OCI-LY7 (cell line): ENCODE results near the gene RIPK4. TPM values are rescaled to one million over a fixed set of nuclear protein-coding genes. Genes with fewer than 3 reads are reported as not detected.
"Not testable (repeated sequence)": the region's sequence is repeated elsewhere in the genome, so short reads cannot be mapped to it uniquely, and the experiment has no call there.

Experiments
- BruUV-seq: library from RNA; stranded (reverse); fragments of 400-500 nt; replicated peaks from 2 replicates; lab custom pipeline; 2021; lab: Mats Ljungman, UMichigan
- CTCF ChIA-PET: fragments of 300-600 bp; sonication (Branson Sonifier 250); formaldehyde crosslinking; loops from one replicate; lab custom pipeline; 2022; ENCODE audit warnings: antibody characterized with exemption; ENCODE audit not compliant: unreplicated experiment; lab: Charles Lee
- POLR2A ChIA-PET: fragments of 300-600 bp; sonication (Branson Sonifier 250); formaldehyde crosslinking; loops from one replicate; lab custom pipeline; 2022; ENCODE audit warnings: antibody characterized with exemption; lab: Charles Lee
- DNase-seq: peaks from one replicate; pipeline ENCODE4 v3.0.0-alpha.2; 2015; ENCODE audit warnings: low spot score
- H2AFZ ChIP-seq: fragments of 200-600 bp; sonication (generic), shearing (Covaris generic); 2 replicates; pipeline ENCODE4 v1.6.1; 2014; ENCODE audit warnings: mild to moderate bottlenecking, antibody characterized with exemption, low read length, moderate library complexity
- H3K27ac ChIP-seq: fragments of 200-600 bp; sonication (generic); 2 replicates; pipeline ENCODE4 v1.5.1; 2014; ENCODE audit warnings: mixed run types, low read depth, mild to moderate bottlenecking, moderate library complexity, low read length, inconsistent platforms; ENCODE audit not compliant: poor library complexity, severe bottlenecking
- H3K36me3 ChIP-seq: fragments of 200-600 bp; sonication (generic); 2 replicates; pipeline ENCODE4 v1.6.1; 2014; ENCODE audit warnings: mild to moderate bottlenecking, antibody characterized with exemption, low read length, moderate library complexity, mixed read lengths; ENCODE audit not compliant: insufficient read depth
- H3K4me1 ChIP-seq: fragments of 200-600 bp; sonication (generic); 2 replicates; pipeline ENCODE4 v1.5.1; 2014; ENCODE audit warnings: mild to moderate bottlenecking, low read length; ENCODE audit not compliant: insufficient read depth, poor library complexity, severe bottlenecking
- H3K4me2 ChIP-seq: fragments of 200-600 bp; sonication (generic); 2 replicates; pipeline ENCODE4 v1.6.1; 2014; ENCODE audit warnings: mild to moderate bottlenecking, low read length
- H3K4me3 ChIP-seq: fragments of 200-600 bp; sonication (generic); 2 replicates; pipeline ENCODE4 v1.5.1; 2014; ENCODE audit warnings: mild to moderate bottlenecking, low read depth, low read length; ENCODE audit not compliant: poor library complexity, severe bottlenecking
- H3K79me2 ChIP-seq: fragments of 200-600 bp; sonication (generic); 2 replicates; pipeline ENCODE4 v1.6.1; 2016; ENCODE audit warnings: low read depth, mild to moderate bottlenecking, low read length, moderate library complexity, mixed read lengths; ENCODE audit not compliant: insufficient read depth
- H3K9me2 ChIP-seq: fragments of 200-600 bp; sonication (generic); 2 replicates; pipeline ENCODE4 v1.6.1; 2016; ENCODE audit warnings: mild to moderate bottlenecking, low read length, mixed read lengths; ENCODE audit not compliant: insufficient read depth
- H3K9me3 ChIP-seq: fragments of 200-600 bp; sonication (generic); 2 replicates; pipeline ENCODE4 v1.6.1; 2014; ENCODE audit warnings: mild to moderate bottlenecking, mixed run types, low read length, mixed read lengths
- H4K20me1 ChIP-seq: fragments of 200-600 bp; sonication (generic); 2 replicates; pipeline ENCODE4 v1.6.1; 2014; ENCODE audit warnings: mild to moderate bottlenecking, antibody characterized with exemption, low read length, moderate library complexity, mixed read lengths; ENCODE audit not compliant: insufficient read depth
- CTCF ChIP-seq: fragments of 200-600 bp; sonication (generic); conservative IDR thresholded peaks from 2 replicates; pipeline ENCODE4 v1.5.1; 2014; ENCODE audit warnings: mild to moderate bottlenecking, antibody characterized with exemption, low read length, moderate library complexity, mixed read lengths
- EZH2phosphoT487 ChIP-seq: fragments of 200-600 bp; sonication (generic); IDR thresholded peaks from 2 replicates; pipeline ENCODE4 v1.6.1; 2018; ENCODE audit warnings: low read depth, borderline replicate concordance, mild to moderate bottlenecking, mixed run types, antibody characterized with exemption, low read length, moderate library complexity, mixed read lengths
- intact Hi-C: fragments of 100-400 bp; cut with micrococcal nuclease; formaldehyde crosslinking; loops from one replicate; pipeline ENCODE4 v1.10.0; 2022; ENCODE audit not compliant: unreplicated experiment
- total RNA-seq, 2 experiments: library from RNA; depleted of rRNA in 1 of 2; stranded (reverse); fragments of >200 nt in 1 of 2; shearing (Covaris generic) in 1 of 2; gene quantifications; 2 replicates each; pipeline ENCODE4 v1.2.3, GENCODE V29; 2014 to 2022

The RIPK4 gene
- total RNA-seq, 2 experiments from 2014 or later = 0.08 to 0.19 TPM

GRCh38 chr21:41725421-41726031, 41.3 kb downstream of the RIPK4 start:
- Histone ChIP-seq H3K4me2 (no peak overlapping the region), H3K27ac (no peak overlapping the region), H3K4me1 (peaks cover 17% of the 10 kb centered on the region), H2AFZ (no peak overlapping the region), H3K79me2 (no peaks in the 10 kb centered on the region), H3K9me2 (no peaks in the 10 kb centered on the region), H3K9me3 (no peaks in the 10 kb centered on the region), H3K4me3 (no peak overlapping the region), H3K36me3 (no peaks in the 10 kb centered on the region), H4K20me1 (no peaks in the 10 kb centered on the region)
- ChIA-PET POLR2A (no interaction called here), CTCF (no interaction called here)
- no peak for TF ChIP-seq CTCF
- intact Hi-C loops = no loop called here
- DNase-seq = no peak
- BruUV-seq = no TSS peak

- H3K9me2 ChIP-seq, H3K9me3 ChIP-seq, H4K20me1 ChIP-seq, DNase-seq, H3K4me3 ChIP-seq, H3K4me2 ChIP-seq, BruUV-seq, H3K27ac ChIP-seq, CTCF ChIA-PET, H3K36me3 ChIP-seq, intact Hi-C loops, H3K79me2 ChIP-seq, H2AFZ ChIP-seq, H3K4me1 ChIP-seq: not testable (repeated sequence)
- POLR2A ChIA-PET = interaction anchor here (0.7 kb wide), 4 partner anchors 14 to 393 kb away, joined by 3 to 5 read pairs (median 4); no protein-coding TSS in a partner anchor
Measured at GRCh38 chr21:41723835-41724234, 43.0 kb downstream of the RIPK4 start.

- H3K4me1 ChIP-seq = no peaks in the 10 kb centered on the region
- CTCF ChIA-PET = no interaction called here
Measured at GRCh38 chr21:41722052-41723018, 44.5 kb downstream of the RIPK4 start.

More at GRCh38 chr21:41722052-41723018, 44.5 kb downstream of the RIPK4 start:
- POLR2A ChIA-PET = no interaction called here
- Histone ChIP-seq H3K79me2 (no peaks in the 10 kb centered on the region), H3K36me3 (no peaks in the 10 kb centered on the region), H3K9me2 (no peaks in the 10 kb centered on the region), H3K4me3 (no peak overlapping the region), H4K20me1 (no peaks in the 10 kb centered on the region), H2AFZ (no peak overlapping the region), H3K4me2 (no peak overlapping the region), H3K27ac (no peak overlapping the region), H3K9me3 (no peaks in the 10 kb centered on the region)
- intact Hi-C loops = no loop called here
- BruUV-seq = no TSS peak
- DNase-seq = no peak
- TF ChIP-seq CTCF (no peak), EZH2phosphoT487 (no peak)
